Body of pancreas (tissue), 4 donors: Measurements from ENCODE around the gene MARK1.

Source experiments
- CTCF ChIP-seq, 7 experiments: fragments of 450-650 bp in 4 of 7; fragments of 200-600 bp in 3 of 7; sonication (generic) in 3 of 7; IDR thresholded peaks; one replicate each; pipeline ENCODE4 v1.5.1; 2016 to 2019; ENCODE audit warnings: antibody characterized with exemption in 7 of 7
- POLR2A ChIP-seq, 3 donors: fragments of 450-650 bp; IDR thresholded peaks; one replicate each; pipeline ENCODE4 v1.6.1; 2016; ENCODE audit warnings: antibody characterized with exemption in 3 of 3, mild to moderate bottlenecking in 2 of 3

- no peak for TF ChIP-seq CTCF (IDR thresholded peaks at IDR 0.05)
- TF ChIP-seq POLR2A (IDR thresholded peaks at IDR 0.05), result no peak
Observed at GRCh38 chr1:220673921-220674320, 146.0 kb downstream of the MARK1 start.
